Kasumi-1 (cell line): ENCODE results near the gene KLK4.
"Not testable (repeated sequence)": the region's sequence is repeated elsewhere in the genome, so short reads cannot be mapped to it uniquely, and the experiment has no call there.

Experiments
- DNase-seq, 2 experiments: peaks; one replicate each; lab custom pipeline; 2025; lab: John Stamatoyannopoulos, UW

Gene KLK4

DNA sequence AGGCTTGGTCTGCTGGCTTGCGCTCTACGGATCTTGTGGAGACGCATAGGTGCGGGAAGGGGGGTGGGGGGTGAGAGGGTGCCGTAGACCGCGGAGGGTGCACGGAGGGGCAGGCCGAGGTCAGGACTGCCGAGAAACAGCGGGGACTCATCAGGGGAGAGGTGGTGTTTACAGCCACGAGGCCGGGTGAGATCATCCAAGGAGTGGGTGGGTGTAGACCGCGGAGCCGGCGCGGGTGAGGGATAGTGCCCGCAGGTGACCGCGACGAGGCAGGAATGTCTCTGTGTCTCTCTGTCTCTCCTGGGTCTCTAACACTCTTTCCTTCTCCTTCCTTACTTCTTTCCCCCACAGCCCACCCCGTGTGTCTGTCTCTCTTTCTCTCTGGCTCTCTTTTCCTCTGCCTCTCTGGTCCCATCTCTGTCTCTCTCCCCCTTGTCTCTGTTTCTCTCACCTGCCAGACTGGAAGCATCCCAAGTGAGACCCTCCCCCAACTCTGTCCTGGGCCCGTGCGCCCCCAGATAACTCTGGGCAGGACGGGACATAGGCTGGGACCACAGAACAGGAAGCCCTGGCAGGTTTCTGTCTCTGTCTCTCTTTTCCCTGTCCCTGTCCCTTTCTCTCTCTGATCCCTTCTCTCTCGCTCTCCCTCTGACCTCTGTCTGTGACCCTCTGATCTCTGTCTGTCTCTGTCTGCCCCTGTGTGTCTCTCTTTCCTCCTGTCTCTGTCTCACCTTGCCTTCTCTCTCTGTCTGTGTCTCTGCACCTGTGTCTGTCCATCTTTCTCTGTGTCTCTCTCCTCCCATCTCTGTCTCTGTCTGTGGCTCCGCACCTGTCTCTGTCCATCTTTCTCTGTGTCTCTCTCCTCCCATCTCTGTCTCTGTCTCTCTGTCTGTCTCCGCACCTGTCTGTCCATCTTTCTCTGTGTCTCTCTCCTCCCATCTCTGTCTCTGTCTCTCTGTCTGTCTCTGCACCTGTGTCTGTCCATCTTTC, 1.8 kb upstream of the KLK4 start:
- DNase-seq, result no peak

DNA sequence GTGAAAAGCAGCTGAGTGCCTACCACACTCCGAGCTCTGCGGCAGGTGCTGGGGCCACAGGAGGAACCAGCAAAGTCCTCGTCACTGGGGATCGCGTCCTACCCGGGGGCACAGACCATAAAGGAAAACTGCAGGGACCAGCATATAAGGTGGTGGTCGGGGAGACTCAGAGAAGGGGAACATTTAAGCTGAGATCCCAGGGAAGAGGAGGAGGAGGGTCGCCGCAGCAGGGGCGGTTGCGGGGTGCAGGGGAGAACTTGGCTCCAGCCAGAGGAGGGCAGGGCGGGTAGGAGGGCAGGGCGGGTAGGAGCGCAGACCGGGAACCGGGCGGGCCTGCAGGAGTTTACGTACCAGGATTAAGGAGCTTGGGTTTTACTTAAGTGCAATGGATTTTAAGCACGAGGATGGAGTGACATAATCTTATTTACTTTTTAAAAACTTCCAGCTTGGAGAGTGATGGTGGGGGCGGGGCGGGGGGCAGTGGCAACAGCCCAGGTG, 956 bp upstream of the KLK4 start:
- no peak for DNase-seq

- DNase-seq, result no peak
Measured at GRCh38 chr19:50910722-50911121, 473 bp downstream of the KLK4 start.

DNA sequence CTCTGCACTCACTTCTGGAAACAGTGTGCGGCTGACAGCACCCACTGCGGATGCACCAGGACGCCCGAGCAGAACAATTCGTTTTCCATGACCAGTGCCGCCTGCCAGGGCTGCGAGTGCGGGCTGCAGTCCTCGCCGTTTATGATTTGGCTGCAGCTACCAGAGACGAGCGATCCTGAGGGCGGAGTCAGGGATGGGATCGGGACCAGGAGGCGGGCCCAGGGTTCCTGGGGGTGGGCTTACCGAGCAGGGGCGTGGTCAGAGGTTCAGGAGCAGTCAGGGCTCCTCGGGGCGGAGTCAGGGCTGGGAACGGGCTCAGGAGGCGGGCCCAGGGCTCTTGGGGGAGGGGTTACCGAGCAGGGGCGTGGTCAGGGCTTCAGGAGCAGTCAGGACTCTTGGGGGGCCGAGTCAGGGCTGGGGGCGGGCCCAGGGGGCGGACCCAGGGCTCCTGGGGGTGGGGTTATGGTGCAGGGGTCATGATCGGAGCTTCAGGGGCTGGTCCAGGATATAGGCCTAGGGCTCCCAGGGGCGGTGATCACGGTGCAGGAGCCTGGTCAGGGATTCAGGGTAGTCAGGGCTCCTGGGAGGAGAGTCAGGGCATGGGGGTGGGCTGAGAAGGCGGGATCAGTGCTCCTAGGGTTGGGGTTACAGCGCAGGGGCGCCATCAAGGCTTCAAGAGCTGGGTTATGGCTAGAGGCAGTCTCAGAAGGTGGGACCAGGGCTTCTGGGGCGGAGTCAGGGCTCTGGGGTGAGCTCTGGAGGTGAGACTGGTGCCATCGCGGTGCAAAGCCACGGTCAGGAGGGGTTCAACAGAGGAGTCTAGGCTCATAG, 1.7 kb downstream of the KLK4 start:
- no peak for DNase-seq

DNA sequence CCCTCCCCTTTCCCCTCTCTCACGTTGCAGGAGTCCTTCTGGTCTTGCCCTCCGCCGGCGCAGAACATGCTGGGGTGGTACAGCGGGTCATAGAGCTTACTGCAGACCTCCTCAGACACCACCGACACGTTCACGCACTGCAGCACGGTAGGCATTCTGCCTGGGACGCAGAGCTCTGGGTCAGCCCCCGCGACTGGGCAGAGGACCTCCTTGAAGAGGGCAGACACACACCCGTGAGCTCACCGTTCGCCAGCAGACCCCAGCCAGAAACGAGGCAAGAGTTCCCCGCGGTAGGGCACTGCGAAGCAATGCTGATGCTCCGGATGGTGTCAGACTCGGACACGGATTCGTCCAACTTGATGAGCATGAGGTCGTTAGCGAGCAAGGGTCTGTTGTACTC, 2.9 kb downstream of the KLK4 start:
- no peak for DNase-seq

DNA sequence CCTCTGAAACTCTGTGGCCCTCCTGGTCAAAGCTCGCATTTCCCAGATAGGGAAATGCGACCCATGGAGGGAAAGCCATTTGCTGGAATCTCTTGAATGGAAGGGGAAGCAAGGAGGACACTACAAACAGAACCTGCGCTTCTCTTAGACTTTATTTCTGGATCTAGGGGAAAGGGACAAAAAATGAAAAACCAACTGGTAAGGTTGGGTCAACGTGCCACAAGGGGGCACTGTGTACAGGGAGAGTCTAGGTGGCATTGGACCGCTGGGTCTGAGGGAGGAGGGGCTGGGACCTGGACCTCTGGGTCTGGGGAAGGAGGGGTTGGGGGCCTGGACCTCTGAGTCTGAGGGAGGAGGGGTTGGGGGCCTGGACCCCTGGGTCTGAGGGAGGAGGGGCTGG, 5.0 kb downstream of the KLK4 start:
- DNase-seq, result peak; percentile 29 to 54

GRCh38 chr19:50902640-50903039, 8.6 kb downstream of the KLK4 start:
- no peak for DNase-seq

DNA sequence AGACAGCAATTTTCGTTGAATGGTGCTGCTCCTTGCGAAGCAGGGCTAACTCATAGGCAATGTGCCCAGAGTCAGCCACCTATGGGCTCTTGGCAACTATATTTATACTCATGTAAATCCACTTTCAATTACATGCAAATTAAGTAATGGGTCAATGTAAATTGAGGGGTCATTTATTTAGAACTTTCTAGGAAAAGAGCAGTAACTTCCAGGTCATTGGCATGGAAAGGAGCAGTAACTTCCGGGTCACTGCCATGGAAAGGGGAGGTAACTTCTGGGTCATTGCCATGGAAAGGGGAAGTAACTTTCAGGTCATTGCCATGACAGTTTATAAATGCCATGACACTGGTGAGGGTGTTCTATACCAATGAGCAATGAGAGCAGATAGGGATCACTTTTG, 11.6 kb downstream of the KLK4 start:
- DNase-seq, result no peak

GRCh38 chr19:50898018-50898417, 13.2 kb downstream of the KLK4 start:
- DNase-seq, result no peak

DNA sequence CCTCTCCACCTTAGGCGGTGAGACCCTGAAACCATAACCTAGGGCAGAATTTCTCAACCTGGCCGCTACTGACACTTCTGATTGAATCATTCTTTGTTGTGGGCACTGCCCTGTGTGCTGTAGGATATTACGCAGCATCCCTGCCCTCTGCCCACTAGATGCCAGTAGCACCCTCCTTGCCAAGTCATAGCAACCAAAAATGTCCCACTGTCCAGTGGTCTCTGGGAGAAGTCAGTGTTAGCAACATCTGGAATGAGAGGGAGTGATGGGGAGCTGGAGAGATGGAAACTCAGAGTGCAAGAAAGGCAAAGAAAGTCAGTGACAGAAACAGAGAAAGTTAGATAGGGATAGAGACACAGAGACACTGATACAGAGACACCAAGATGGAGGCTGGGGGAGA, 13.6 kb downstream of the KLK4 start:
- no peak for DNase-seq

DNA sequence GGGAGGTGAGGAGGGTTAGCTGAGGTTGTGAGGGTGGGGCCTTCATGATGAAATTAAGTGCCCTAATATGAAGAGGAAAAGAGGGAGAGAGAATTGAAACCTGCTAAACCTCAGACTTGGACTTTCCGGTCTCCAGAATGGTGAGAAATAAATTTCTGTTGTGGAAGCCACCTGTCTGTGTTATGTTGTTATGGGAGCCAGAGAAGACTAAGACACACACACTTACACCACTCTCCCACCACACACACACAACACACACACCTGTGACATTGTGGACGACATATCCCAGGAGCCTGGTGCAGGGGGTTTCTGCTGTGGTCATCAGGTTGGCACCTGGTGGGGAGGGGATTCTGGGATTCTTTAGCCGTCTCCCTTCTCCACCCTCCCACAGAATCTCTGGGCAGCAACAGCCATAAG, 14.0 kb downstream of the KLK4 start:
- no peak for DNase-seq

DNA sequence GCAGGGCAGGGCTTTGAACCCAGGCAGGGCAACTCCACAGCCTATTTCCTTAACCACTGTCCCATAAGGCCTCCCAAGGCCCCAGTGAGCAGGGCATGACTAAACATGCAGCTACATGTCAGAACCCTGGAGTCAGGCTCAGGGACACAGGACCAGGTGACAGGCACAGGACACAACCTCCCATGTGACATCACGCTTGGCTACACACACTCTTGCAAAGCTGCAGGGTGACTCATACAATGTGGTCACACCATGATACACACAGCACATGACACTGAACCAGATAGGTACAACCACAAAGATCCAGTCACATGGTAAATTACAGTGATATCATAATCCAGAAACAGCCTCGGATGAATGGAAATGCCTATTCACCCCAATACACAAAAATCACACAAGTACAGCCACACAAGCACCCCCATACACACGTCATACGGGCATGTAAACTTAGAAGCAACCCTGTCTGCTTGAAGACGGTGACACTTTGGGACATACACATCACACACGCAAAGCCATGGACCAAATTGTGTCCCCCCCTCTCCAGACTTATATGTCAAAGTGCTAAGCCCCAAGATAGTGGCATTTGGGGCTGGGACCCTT, 14.5 kb downstream of the KLK4 start:
- no peak for DNase-seq

DNA sequence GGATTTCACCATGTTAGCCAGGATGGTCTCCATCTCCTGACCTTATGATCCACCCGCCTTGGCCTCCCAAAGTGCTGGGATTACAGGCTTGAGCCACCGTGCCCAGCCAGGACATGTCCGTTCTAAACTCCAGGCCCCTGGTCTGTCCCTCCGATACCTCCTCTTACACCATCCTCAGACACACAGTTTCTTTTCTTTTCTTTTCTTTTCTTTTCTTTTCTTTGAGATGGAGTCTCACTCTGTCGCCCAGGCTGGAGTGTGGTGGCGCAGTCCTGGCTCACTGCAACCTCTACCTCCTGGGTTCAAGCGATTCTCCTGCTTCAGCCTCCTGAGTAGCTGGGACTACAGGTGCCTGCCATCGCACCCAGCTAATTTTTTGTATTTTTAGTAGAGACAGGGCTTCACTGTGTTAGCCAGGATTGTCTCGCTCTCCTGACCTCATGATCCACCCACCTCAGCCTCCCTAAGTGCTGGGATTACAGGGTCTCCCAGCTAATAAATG, 15.1 kb downstream of the KLK4 start:
- DNase-seq, result not testable (repeated sequence)

DNA sequence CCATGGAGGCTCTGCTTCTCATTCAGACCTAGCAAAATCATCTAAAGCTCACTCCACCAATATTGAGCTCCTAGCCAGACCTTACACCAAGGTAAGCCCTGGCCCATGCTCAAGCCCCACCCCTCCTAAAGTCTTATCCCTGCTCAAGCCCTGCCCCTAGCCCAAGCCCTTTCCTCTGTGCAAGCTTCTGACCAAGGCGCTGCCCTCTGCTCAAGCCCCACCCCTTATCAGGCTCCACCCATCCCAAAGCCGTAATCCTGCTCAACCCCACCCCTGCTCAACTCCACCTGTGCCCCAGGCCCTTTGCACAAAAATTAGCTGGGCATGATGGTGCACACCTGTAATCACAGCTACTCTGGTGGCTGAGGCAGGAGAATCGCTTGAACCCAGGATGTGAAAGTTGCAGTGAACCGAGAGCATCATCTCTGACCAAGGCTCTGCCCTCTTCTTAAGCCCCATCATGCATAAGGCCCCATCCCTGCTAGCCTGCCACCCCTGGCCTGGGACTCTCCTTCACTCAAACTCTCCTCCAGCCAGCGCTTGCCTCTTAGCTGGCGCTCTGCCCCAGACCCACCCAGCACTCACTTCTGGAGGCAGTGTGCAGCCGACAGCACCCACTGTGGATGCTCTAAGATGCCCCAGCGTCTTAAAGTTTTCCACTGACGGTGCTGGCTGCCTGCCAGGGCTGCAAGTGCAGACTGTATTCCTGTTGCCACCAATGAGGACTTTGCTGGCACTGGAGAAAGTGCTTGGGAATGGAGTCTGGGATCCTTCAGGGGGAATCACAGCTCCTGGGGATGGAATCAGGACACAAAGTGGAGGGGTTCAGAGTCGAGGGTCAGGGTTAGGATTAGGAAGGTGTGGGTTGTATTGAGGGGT, 16.5 kb downstream of the KLK4 start:
- DNase-seq, result no peak

GRCh38 chr19:50893047-50893736, 18.0 kb downstream of the KLK4 start:
- DNase-seq, result no peak

DNA sequence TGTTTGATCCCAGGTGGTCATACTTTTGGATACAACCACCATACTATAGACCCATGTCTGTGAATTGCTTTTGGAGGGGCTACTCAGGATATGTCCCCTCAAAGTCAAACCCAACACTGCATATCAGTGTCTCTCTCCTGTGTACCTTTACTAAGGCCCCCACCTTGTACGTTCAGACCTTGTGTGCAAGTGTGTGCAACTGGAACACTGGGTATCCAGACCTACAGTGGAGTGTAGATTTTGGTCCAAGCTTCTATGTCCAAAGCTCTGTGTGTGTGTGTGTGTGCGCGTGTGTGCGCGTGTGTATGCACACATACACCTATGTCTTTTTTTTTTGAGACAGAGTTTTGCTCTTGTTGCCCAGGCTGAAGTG, 20.0 kb downstream of the KLK4 start:
- no peak for DNase-seq

DNA sequence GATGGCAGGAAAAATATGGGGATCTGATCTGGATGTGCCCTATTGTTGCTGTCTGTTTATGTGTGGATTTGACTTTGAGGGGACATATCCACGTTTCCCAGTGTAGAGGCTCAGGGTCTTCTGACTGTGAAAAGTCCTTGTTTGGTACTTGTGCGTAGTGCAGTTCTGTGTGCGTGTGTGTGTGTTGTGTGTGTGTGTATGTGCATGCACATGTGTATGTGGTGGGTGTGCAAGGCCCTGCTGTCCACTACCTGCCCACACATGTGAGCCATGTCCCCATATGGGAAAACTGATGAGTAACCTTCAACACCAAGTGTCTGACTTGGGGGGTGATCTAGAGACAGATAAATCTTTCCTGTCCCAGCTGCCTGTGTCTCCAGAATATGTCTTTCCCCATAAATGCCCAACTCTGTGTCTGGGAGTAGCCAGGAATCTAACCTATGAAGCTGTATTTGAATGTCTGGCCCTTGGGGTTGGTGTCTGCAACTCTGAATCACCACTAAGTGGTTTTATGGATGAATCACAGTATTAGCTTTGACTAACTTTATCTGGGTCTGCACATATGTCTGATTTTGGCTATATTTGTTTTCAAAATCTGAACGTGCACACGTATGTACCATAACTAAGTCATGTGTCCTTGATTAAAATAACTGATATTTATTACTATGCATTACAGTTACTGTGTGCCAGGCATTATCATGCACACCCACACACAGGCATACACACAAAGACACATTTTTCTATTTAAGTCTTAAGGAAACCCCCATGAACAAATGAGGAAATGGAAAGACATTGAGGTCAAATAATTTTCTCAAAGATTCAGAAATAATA, 20.6 kb downstream of the KLK4 start:
- DNase-seq, result no peak

GRCh38 chr19:50889638-50890037, 21.6 kb downstream of the KLK4 start:
- DNase-seq, result no peak

DNA sequence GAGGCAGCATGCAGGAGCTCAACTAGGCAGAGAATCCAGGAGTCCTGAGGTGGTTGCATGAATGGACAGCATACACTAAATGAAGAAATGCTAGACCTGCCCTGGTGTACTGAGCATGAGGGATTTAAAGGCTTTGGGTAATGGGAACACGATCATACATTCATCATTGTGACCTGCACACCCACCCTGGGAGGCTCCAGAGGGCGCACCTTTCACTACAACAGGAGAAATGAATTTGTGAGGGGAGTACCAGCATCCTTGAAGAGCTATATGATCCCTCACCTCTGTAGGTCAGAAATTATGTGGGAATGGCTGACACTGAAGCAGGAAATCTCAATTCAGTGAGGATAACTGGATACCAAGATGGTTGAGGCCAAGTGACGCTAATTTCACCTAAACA, 29.0 kb downstream of the KLK4 start:
- DNase-seq, result no peak

DNA sequence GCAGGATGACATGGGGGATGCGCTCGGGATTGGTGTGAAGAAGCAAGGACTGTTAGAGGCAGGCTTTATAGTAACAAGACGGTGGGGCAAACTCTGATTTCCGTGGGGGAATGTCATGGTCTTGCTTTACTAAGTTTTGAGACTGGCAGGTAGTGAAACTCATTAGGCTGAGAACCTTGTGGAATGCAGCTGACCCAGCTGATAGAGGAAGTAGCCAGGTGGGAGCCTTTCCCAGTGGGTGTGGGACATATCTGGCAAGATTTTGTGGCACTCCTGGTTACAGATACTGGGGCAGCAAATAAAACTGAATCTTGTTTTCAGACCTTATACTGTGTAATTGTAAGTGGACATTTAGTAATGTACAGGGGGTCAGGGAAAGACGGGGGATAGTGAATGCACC, 31.0 kb downstream of the KLK4 start:
- no peak for DNase-seq
